HG03575 (cell line): ENCODE results near the gene DNASE2B.

Source experiments
- ATAC-seq: cut with Tn5 transposase; IDR thresholded peaks from one replicate; pipeline ENCODE4 v1.9.1; 2021; ENCODE audit not compliant: unreplicated experiment, insufficient number of reproducible peaks, low FRiP score; ENCODE audit errors: extremely low read depth

Gene DNASE2B, protein sequence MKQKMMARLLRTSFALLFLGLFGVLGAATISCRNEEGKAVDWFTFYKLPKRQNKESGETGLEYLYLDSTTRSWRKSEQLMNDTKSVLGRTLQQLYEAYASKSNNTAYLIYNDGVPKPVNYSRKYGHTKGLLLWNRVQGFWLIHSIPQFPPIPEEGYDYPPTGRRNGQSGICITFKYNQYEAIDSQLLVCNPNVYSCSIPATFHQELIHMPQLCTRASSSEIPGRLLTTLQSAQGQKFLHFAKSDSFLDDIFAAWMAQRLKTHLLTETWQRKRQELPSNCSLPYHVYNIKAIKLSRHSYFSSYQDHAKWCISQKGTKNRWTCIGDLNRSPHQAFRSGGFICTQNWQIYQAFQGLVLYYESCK

DNA sequence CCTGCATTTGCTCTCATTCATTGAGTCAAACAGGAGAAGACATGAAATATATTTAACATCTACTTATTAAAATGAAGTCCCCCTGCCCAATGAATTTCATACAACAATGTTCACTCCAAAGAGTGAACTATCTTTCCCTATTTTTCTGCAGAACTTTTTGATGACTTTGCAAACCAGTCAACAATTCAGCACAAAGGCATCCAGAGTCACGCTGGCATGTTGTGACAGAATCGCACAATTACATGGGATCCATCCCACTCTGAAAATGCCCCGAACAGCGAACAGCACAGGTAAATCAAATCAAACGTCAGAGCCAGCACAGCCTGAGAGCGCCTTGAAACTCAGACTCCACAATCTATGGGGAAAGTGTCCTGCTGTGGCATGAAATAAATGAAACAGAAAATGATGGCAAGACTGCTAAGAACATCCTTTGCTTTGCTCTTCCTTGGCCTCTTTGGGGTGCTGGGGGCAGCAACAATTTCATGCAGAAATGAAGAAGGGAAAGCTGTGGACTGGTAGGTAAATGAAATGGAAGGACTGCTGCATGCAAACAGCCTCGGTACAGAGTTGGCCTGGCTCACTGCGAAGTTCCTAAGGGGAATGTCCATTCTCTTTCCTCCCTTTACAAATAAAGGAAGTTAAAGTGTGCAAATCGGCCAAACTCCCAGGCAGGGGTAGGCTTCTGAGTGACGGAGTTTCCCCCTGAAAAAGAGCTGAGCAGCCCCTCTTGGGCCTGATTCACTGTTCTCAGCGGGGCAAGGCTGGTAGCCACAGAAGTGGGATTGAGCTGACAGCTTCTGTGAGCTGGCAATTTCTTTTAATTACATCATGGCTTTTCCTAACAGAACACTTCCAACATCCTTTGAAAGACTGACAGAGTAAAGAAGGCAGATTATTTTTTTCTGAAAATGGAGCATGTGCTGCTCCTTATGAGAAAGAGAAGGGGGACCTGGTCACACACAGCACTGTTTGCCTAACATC lies at the start of gene DNASE2B:
TSS of gene DNASE2B (plus strand) at position 310 of the 981 bp plus-strand sequence. CDS start at position 391, 81 bp downstream.
- no peak for ATAC-seq

DNA sequence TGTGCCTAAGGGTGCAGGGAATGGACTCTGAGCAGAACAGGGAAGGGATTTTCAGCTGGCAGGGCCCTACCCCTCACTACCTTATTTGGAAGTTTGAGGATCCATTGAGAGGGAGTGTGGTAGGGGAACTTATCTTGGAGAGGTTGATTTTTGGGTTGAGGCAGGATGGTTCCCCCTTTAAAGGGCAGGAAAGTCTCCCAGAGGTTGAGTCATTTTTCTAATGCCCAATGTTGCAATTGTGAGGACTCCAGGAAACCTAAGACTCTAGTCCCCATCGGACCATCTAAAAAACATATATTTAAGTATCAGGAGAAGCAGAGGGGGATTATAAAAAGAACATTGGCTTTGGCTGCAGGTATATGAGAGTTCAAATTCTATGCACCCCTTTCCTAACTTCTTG lies 49.5 kb upstream of the DNASE2B start:
- ATAC-seq = no peak

GRCh38 chr1:84350104-84350503 lies 48.2 kb upstream of the DNASE2B start:
- no peak for ATAC-seq

DNA sequence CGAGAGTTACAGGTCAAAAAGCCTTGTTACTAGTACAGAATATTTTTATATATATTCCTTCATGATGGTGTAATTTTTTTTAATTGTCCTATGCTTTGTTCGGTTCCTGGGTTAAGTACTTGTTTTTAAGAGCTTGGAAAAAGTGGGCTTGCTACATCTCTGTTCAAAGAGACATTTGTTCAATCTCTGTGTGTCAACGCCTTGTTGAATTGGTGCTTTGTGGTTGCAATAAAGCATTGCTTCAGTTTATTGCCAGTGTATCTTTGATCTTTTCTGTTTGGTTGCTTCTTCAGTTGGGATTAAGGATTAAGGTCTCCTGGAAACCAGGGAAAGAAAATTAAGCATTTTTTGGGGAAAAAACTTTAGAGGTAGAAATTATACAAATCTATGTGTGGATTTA lies 47.7 kb upstream of the DNASE2B start:
- ATAC-seq = no peak

DNA sequence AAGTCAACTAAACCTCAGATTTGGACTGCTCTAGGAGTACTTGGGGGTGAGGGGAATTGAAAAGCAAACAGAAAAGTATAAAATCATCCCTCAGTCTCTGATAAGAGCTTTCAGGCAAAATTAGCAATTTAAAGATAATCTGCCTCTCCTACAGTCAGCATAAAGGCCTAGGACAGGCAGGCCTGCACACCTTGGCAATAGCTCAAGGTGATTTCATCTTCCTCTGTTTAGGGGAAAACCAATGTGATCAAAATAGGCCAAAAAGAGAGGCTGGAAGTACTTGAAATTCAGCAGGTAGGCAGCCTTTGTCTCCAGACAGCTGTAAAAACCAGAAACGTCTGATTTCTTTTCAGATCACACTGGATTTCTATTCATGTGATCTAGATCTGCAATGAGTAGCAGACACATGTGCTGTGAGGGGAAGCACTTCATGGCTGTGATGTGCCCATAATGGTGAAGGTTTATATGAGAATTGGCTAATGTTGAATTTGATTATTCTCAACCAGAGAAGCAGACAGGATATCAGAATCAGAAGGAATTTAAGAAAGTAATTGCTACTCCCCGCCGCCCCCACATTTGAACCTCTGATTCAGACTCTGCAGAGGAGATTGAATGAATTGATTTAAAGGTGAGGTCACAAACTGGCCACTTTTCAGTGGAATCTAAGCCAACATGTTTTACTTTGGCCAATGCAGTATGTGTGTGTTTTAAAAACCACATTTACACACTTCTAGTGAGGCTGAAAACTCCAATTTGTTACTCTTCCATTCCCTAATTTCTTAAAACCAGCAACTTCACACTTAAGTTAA lies 45.8 kb upstream of the DNASE2B start:
- ATAC-seq = no peak

DNA sequence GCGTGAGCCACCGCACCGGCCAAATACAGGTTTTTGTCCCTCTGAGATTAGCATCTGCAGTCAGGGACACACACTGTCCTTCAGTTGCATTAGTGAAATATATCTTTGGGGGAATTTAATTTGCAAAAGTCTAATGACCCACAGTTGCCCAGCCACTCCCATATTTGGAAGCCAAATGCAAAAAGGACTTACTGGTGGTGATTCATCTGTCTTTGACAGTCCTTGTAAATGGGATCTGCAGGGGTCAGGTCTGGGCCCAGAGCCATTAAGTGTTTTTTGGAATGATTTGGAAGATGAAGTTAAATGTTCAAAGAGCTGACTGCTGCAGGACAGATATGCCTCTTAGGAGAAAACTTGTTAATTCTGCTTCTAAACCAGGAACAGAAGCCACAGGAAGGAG lies 44.6 kb upstream of the DNASE2B start:
- ATAC-seq = no peak

DNA sequence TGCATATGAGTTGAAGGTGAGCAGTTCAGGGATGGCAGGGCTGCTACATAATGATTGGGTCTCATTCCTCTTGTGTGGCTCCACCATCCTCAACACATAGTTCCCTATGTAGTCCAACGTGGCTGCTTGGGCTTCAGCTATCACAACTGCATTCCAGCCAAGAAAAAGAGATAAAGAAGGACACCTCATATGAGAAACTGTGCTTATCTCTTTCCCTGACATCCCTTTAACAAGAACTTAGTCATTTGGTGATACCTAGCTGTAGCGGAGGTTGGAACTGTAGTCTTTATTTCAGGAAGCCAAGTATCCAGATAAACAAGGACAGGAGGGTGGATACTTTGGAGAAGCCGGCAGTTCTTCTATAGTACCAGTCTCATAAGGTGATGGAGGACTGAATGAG lies 42.7 kb upstream of the DNASE2B start:
- ATAC-seq = no peak

DNA sequence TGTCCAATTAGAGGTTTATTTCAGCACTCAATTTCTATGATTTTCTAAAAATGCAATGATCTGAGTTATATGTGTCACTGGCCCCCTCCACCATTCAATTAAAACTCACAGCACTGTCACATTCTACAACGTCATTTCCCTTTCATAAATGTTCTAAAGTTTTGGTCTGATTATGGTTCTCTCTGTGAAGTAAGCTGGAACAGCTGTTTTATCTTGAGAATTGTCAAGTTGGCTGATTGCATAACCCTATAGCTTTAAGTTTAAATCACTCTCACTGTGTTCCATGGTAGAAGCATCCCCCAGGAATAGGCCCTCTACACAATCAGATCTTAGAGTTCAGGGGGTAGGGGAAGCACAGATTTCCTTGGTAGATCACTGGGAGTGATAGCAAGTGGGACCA lies 41.4 kb upstream of the DNASE2B start:
- no peak for ATAC-seq

DNA sequence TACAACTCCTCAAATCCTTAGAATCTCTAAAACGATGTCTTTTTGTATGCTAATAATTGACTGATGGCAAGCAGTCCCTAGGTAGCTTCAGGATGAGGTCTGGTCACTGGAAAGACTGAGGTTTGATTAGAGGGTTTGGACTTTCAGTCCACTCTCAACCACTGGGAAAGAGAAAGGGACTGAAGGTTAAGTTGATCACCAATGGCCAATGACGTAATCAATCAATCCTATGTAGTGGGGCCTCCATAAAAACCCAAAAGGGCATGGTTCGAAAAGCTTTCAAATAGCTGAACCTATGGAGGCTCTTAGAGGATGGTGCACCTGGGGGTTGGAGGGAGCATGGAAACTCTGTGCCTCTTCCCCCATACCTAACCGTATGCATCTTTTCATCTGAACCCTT lies 39.6 kb upstream of the DNASE2B start:
- no peak for ATAC-seq

DNA sequence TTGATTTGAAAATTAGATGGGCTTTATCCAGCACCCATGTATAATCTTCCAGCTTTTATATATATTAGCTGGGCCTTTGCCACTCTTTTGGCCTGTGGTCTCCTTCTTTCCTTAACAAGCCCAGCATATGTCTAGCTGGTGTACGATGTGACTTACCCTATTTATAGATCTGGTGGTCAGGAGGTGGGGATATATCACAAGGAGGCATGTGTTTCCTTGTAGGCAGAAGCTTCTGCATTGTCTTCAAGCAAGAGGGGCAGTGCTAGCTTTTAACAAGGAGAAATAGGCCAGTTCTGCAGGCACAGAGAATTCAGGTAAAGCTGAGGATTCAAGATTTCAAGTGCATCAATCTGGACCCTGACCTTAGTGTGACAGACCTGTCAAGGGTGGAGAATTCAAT lies 38.0 kb upstream of the DNASE2B start:
- ATAC-seq = no peak

- no peak for ATAC-seq
Measured at GRCh38 chr1:84361796-84362195, 36.5 kb upstream of the DNASE2B start.

GRCh38 chr1:84363019-84363418 lies 35.3 kb upstream of the DNASE2B start:
- no peak for ATAC-seq

DNA sequence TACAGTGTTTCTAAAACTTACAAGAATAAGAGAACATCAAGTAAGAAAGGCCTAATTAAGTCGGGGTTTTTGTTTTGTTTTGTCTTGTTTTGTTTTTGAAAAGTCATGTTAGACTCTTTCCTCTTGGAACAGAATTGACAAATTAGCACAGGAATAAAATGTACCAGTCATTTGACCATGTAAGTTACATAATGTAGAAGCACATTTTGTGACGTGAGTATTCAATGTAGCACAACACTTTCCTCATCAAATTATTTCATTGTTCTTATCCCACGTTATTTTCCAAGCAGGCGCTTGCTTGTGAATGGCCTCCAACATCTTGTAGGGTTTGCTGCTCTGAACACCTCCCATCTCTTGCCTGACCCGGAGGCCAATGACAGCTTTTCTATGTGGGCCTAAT lies 34.7 kb upstream of the DNASE2B start:
- no peak for ATAC-seq

DNA sequence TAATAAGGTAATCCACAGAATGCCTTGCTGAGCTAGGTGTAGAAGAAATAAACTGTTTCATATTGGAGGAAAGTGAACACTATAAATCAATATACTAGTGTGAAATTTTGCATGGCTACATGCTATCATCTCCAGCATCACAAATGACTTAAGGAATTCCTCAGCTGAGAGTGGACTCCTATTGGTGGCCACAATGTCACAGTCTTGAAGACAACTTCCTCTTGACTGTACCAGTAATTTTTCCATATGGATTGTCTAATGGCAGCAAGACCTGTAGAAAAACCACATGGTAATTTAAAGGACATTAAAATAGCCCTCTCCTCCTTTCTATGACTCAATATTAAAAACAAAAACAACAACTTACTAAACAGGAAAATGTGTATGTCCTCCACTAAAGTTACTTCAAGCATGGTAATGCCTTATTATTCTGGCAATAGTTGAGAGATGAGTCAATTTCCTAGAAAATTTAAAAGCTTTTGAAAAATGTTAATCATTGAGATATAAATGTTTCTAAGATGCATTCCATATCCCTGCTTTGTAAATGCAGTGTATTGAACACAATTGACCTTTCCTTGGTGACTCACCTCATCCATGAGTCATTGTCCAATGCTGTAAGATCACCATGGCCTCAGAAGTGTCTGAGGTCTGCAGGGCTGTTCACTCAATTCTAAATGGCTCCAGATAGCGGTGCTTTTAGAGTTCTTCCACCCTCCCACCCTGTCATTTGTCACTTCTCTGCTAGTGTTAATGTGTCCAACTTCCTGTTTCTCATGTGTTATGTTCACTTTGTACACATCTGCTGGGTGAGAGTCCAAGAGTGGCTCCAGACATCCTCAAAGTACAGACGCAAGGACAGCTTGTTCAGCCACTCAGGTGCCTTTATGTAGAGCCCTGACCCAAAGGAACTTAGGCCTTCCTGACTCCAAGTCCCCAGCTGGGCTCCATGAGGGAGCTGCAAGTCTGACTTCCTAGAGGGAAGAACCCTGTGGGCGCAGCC lies 32.8 kb upstream of the DNASE2B start:
- no peak for ATAC-seq

GRCh38 chr1:84366786-84367185 lies 31.5 kb upstream of the DNASE2B start:
- no peak for ATAC-seq

- no peak for ATAC-seq
Measured at GRCh38 chr1:84367219-84367618, 31.1 kb upstream of the DNASE2B start.

DNA sequence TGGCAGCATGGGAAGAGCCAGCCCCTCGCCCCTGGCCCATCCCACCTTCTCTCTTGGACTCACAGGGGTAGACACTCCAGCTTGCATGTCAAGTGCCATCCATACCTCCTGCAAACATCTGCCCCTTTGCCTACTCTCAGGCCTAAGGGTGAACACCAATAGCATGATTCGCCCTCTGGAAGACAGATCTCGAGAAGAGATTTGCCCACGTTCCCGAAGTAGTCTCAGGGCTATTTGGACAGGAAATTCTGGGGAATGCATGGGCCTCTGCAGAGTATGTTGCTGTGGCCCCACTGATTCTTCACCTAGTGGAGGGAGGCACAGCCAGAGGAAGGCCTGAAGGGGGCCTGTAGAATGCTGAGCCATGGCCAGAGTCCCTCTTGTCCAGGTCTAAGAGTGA lies 29.8 kb upstream of the DNASE2B start:
- no peak for ATAC-seq

- ATAC-seq = no peak
Measured at GRCh38 chr1:84370266-84370665, 28.0 kb upstream of the DNASE2B start.
